ENCODE data around the gene TOM1. TPM values are rescaled to one million over a fixed set of nuclear protein-coding genes. Genes with fewer than 3 reads are reported as not detected.

Gene TOM1
- total and polyA plus RNA-seq, 10 of the 15 experiments (the other 5 are each of a cell fraction or from before 2014, with no cell fraction given) = 2.2 to 64.6 (median 40.3) TPM

GRCh38 chr22:35361001-35361558 lies 61.4 kb downstream of the TOM1 start:
- SMC1A ChIA-PET (ENCODE audit: uncharacterized antibody, unreplicated experiment) = interaction anchor here (4.6 kb wide), 1 partner anchor 49 kb away, joined by 28 read pairs; no protein-coding TSS in a partner anchor
- no peak overlapping the region for H3K27ac ChIP-seq (ENCODE audit: control insufficient read depth, insufficient read depth)
- CTCF ChIA-PET = interaction anchor here (0.6 to 2.1 kb wide), 5 partner anchors 10 to 562 kb away, joined by 3 to 9 read pairs (median 5); no protein-coding TSS in a partner anchor
- POLR2A ChIA-PET = interaction anchor here (0.6 to 1.7 kb wide), 2 partner anchors 10 to 83 kb away, joined by 5 read pairs; no protein-coding TSS in a partner anchor
- H3K4me2 ChIP-seq (ENCODE audit: control insufficient read depth, insufficient read depth) = no peak overlapping the region
- no TSS peak for BruUV-seq (replicated peaks)
- no peaks in the 10 kb centered on the region for H3K27me3 ChIP-seq (replicated peaks in 1 of 2; ENCODE audit: control insufficient read depth in 2 of 2, insufficient read depth in 2 of 2, low read length in 1 of 2)
- DNase-seq (ENCODE audit: low read depth, low spot score) (no peak), ATAC-seq (no peak), FAIRE-seq (no peak)
- RAD21 ChIA-PET (ENCODE audit: unreplicated experiment) = interaction anchor here (0.7 to 2.4 kb wide), 2 partner anchors 10 to 49 kb away, joined by 3 to 11 read pairs; no protein-coding TSS in a partner anchor
- H3K36me3 ChIP-seq (ENCODE audit: control insufficient read depth in 2 of 2, insufficient read depth in 2 of 2, low read length in 1 of 2) = no peaks in the 10 kb centered on the region
- WGBS (ENCODE audit: insufficient coverage, insufficient replicate concordance, low lambda C conversion rate, missing lambda C conversion rate) = 5% methylated on average over 6 of the region's 6 CpGs
- H3K4me3 ChIP-seq = no peak overlapping the region
- H3K79me2 ChIP-seq (ENCODE audit: control insufficient read depth, insufficient read depth, low read length) = no peaks in the 10 kb centered on the region
- H2AFZ ChIP-seq (ENCODE audit: control insufficient read depth, low read depth, low read length) = no peak overlapping the region
- H3K9me3 ChIP-seq (replicated peaks; ENCODE audit: control insufficient read depth, insufficient read depth, low read length) = no peaks in the 10 kb centered on the region; the same call in 2 of the 3 replicates
- no peak overlapping the region for H3K9ac ChIP-seq (ENCODE audit: control insufficient read depth, insufficient read depth, low read length)
- in situ Hi-C loops (cut with MboI) = no loop called here
- intact Hi-C loops (cut with micrococcal nuclease; ENCODE audit: unreplicated experiment) = no loop called here
- no peaks in the 10 kb centered on the region for H4K20me1 ChIP-seq (ENCODE audit: control insufficient read depth, insufficient read depth)
- peaks cover 11% of the 10 kb centered on the region for H3K4me1 ChIP-seq (ENCODE audit: control insufficient read depth, insufficient read depth, low read length)
- TF ChIP-seq ZBTB40 (IDR thresholded peaks at IDR 0.05; ENCODE audit: borderline replicate concordance) (no peak), NFYB (IDR thresholded peaks at IDR 0.05; ENCODE audit: insufficient read depth, low read depth, low read length) (no peak), CHD2 (IDR thresholded peaks at IDR 0.05; ENCODE audit: borderline replicate concordance, low read depth, low read length) (no peak), USF2 (IDR thresholded peaks at IDR 0.05; ENCODE audit: borderline replicate concordance, low read depth, low read length) (no peak), USF1 (IDR thresholded peaks at IDR 0.05; ENCODE audit: borderline replicate concordance, extremely low read length, insufficient read depth, low read depth, low read length) (no peak), SMAD1 (IDR thresholded peaks at IDR 0.05; ENCODE audit: low read depth, partially characterized antibody) (no peak)
- TF ChIP-seq, protein P1, sequence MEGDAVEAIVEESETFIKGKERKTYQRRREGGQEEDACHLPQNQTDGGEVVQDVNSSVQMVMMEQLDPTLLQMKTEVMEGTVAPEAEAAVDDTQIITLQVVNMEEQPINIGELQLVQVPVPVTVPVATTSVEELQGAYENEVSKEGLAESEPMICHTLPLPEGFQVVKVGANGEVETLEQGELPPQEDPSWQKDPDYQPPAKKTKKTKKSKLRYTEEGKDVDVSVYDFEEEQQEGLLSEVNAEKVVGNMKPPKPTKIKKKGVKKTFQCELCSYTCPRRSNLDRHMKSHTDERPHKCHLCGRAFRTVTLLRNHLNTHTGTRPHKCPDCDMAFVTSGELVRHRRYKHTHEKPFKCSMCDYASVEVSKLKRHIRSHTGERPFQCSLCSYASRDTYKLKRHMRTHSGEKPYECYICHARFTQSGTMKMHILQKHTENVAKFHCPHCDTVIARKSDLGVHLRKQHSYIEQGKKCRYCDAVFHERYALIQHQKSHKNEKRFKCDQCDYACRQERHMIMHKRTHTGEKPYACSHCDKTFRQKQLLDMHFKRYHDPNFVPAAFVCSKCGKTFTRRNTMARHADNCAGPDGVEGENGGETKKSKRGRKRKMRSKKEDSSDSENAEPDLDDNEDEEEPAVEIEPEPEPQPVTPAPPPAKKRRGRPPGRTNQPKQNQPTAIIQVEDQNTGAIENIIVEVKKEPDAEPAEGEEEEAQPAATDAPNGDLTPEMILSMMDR (IDR thresholded peaks at IDR 0.05 in 2 of 3, conservative IDR thresholded peaks at IDR 0.05 in 1 of 3; ENCODE audit: control insufficient read depth in 2 of 3, extremely low read depth in 1 of 3, insufficient read depth in 1 of 3, low read depth in 3 of 3, low read length in 3 of 3) = no peak
- TF ChIP-seq, protein P2, sequence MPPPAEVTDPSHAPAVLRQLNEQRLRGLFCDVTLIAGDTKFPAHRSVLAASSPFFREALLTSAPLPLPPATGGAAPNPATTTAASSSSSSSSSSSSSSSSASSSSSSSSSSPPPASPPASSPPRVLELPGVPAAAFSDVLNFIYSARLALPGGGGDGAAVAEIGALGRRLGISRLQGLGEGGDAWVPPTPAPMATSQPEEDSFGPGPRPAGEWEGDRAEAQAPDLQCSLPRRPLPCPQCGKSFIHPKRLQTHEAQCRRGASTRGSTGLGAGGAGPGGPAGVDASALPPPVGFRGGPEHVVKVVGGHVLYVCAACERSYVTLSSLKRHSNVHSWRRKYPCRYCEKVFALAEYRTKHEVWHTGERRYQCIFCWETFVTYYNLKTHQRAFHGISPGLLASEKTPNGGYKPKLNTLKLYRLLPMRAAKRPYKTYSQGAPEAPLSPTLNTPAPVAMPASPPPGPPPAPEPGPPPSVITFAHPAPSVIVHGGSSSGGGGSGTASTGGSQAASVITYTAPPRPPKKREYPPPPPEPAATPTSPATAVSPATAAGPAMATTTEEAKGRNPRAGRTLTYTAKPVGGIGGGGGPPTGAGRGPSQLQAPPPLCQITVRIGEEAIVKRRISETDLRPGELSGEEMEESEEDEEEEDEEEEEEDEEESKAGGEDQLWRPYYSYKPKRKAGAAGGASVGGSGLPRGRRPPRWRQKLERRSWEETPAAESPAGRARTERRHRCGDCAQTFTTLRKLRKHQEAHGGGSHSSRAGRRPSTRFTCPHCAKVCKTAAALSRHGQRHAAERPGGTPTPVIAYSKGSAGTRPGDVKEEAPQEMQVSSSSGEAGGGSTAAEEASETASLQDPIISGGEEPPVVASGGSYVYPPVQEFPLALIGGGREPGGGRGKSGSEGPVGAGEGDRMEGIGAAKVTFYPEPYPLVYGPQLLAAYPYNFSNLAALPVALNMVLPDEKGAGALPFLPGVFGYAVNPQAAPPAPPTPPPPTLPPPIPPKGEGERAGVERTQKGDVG (CRISPR knock-in tag; IDR thresholded peaks at IDR 0.05) = no peak

Data from GM12878 (cell line).